Skeletal muscle cell (primary cell): ENCODE data around the gene MAPT.
A peak's percentile ranks its signal among the peaks of the same experiment; 100 is the strongest.
"Not testable (repeated sequence)": the region's sequence is repeated elsewhere in the genome, so short reads cannot be mapped to it uniquely, and the experiment has no call there.

Source experiments
- DNase-seq: peaks from one replicate; pipeline ENCODE4 v3.0.0-alpha.2; 2010; ENCODE audit warnings: low read depth
- H3K4me3 ChIP-seq: 2 replicates; pipeline ENCODE4 v1.5.1; 2011; ENCODE audit warnings: low read depth, mild to moderate bottlenecking, control low read depth, low read length, moderate library complexity

Gene MAPT

GRCh38 chr17:45942284-45942683, 47.9 kb downstream of the MAPT start:
- H3K4me3 ChIP-seq: no peak overlapping the region
- no peak for DNase-seq

GRCh38 chr17:45946841-45947256, 52.5 kb downstream of the MAPT start:
- no peak overlapping the region for H3K4me3 ChIP-seq
- DNase-seq: no peak

GRCh38 chr17:45948498-45948880, 54.1 kb downstream of the MAPT start:
- H3K4me3 ChIP-seq: no peak overlapping the region
- no peak for DNase-seq

- H3K4me3 ChIP-seq: no peak overlapping the region
- DNase-seq: peak; percentile 7
Observed at GRCh38 chr17:45948881-45949624, 54.7 kb downstream of the MAPT start.

- DNase-seq: no peak
Observed at GRCh38 chr17:45949755-45950320, 55.5 kb downstream of the MAPT start.

GRCh38 chr17:45950888-45951287, 56.5 kb downstream of the MAPT start:
- DNase-seq: no peak

More at GRCh38 chr17:45949755-45950320, 55.5 kb downstream of the MAPT start:
- no peak overlapping the region for H3K4me3 ChIP-seq

GRCh38 chr17:45951403-45951802, 57.0 kb downstream of the MAPT start:
- DNase-seq: no peak
- H3K4me3 ChIP-seq: no peak overlapping the region

More at GRCh38 chr17:45950888-45951287, 56.5 kb downstream of the MAPT start:
- no peak overlapping the region for H3K4me3 ChIP-seq

- H3K4me3 ChIP-seq: no peak overlapping the region
Observed at GRCh38 chr17:45951941-45952340, 57.6 kb downstream of the MAPT start.

GRCh38 chr17:45952814-45953320, 58.5 kb downstream of the MAPT start:
- no peak for DNase-seq
- no peak overlapping the region for H3K4me3 ChIP-seq

More at GRCh38 chr17:45951941-45952340, 57.6 kb downstream of the MAPT start:
- DNase-seq: no peak

- DNase-seq: no peak
Observed at GRCh38 chr17:45953561-45953960, 59.2 kb downstream of the MAPT start.

GRCh38 chr17:45954914-45955313, 60.6 kb downstream of the MAPT start:
- no peak overlapping the region for H3K4me3 ChIP-seq
- DNase-seq: no peak

More at GRCh38 chr17:45953561-45953960, 59.2 kb downstream of the MAPT start:
- no peak overlapping the region for H3K4me3 ChIP-seq

GRCh38 chr17:45955326-45955725, 61.0 kb downstream of the MAPT start:
- H3K4me3 ChIP-seq: no peak overlapping the region
- DNase-seq: no peak

- no peak overlapping the region for H3K4me3 ChIP-seq
- no peak for DNase-seq
Observed at GRCh38 chr17:45956090-45956489, 61.7 kb downstream of the MAPT start.

- DNase-seq, H3K4me3 ChIP-seq: not testable (repeated sequence)
Observed at GRCh38 chr17:45956746-45957145, 62.4 kb downstream of the MAPT start.

GRCh38 chr17:45958307-45958706, 64.0 kb downstream of the MAPT start:
- H3K4me3 ChIP-seq: no peak overlapping the region
- no peak for DNase-seq

GRCh38 chr17:45958994-45959665, 64.8 kb downstream of the MAPT start:
- no peak overlapping the region for H3K4me3 ChIP-seq
- no peak for DNase-seq

- no peak overlapping the region for H3K4me3 ChIP-seq
- no peak for DNase-seq
Observed at GRCh38 chr17:45960311-45960710, 66.0 kb downstream of the MAPT start.

GRCh38 chr17:45961206-45961605, 66.9 kb downstream of the MAPT start:
- H3K4me3 ChIP-seq: no peak overlapping the region
- no peak for DNase-seq

- no peak for DNase-seq
- no peak overlapping the region for H3K4me3 ChIP-seq
Observed at GRCh38 chr17:45962221-45962972, 68.0 kb downstream of the MAPT start.

GRCh38 chr17:45963283-45963682, 68.9 kb downstream of the MAPT start:
- DNase-seq: no peak
- H3K4me3 ChIP-seq: no peak overlapping the region
